AG09319 (cell line): ENCODE results near the gene VGF.

Experiments used
- DNase-seq: peaks from one replicate; pipeline ENCODE4 v3.0.0-alpha.2; 2010; ENCODE audit warnings: low read depth; ENCODE audit errors: extremely low read depth
- CTCF ChIP-seq: IDR thresholded peaks from 2 replicates; pipeline ENCODE4 v1.5.1; 2011; ENCODE audit warnings: low read depth, mild to moderate bottlenecking, inconsistent platforms, low read length, moderate library complexity

Gene VGF

DNA sequence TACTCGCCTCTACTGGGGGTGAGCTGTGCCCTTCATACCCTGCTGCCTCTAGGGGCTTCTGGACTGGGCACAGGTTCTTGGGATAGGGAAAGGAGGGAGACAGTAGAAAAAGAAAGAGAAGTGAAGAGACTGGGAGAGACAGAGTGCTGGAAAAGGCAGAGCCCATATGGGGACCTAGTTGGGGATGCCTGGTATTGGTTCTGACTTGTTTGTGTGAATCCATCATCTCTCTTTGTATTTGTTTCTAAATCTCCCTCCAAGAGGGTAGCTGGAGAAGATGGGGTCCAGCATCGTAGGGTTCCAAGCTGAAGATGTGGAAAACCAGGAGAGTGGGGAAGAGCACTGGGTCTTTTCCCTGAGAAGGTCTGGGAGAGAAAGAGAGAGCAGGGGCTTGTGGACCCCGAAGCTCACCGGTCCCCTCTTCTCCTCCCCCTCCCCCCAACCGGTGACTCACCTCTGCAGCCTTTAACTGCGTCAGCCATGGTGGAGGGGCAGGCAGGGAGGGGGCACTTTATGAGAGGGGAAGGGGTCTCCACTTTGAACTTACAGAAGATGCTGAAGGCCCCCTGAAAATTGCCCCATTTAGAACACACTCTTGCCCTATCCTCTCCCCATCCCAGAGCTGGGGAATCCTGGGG is 3.2 kb upstream of the VGF start:
- no peak for DNase-seq
- no peak for TF ChIP-seq CTCF

- DNase-seq: no peak
- no peak for TF ChIP-seq CTCF
Measured at GRCh38 chr7:101167645-101168411, 2.5 kb upstream of the VGF start.

GRCh38 chr7:101166909-101167644 is 1.7 kb upstream of the VGF start:
- no peak for TF ChIP-seq CTCF

DNA sequence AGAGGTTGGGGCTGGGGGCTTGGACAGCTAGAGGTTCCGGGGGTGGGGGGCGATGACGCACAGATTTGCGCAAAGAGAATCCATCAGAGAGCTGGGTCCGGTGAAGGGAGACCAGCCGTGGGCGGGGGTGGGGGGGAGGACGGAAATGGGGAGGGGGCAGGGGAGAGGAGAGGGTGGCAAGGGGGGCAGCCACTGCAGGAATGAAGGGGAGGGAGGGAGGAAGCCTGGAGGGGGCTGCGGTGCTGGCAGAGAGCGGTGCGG is 1.2 kb upstream of the VGF start:
- no peak for DNase-seq
- TF ChIP-seq CTCF: no peak

More at GRCh38 chr7:101166909-101167644, 1.7 kb upstream of the VGF start:
- DNase-seq: no peak

DNA sequence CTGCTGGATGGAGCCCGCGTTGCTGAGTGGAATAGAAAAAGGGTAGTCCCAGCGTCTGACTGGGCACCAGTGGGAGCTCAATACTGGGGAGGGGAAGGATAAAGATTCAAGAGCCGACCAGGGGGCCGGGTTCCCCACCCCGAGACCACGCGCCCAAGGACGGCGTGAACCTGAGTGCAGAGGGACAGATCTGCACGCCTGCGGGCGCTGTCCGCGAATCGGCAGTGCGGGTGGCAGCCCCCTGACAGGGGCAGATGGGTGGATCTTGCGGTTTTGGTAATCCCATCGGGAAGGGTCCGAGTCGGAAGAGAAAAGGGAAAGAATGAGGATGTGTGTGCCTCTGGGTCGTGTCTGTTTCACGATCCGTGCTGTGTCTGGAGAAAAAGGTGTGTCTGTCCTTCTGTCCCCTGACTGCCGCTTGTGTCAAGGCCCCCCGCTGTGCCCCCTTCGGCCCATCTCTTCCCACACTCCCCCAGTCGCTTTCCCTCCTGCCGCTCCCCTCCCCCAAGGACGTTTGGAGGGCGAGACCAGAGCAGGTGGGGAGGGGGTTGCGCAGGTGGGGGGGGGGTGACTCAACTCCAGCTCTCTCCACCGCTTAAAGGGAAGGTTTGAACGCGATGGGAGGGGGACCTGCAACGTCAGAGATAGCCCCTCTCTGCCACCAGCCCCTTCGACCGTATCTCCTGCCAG is 734 bp upstream of the VGF start:
- no peak for TF ChIP-seq CTCF
- DNase-seq: no peak

DNA sequence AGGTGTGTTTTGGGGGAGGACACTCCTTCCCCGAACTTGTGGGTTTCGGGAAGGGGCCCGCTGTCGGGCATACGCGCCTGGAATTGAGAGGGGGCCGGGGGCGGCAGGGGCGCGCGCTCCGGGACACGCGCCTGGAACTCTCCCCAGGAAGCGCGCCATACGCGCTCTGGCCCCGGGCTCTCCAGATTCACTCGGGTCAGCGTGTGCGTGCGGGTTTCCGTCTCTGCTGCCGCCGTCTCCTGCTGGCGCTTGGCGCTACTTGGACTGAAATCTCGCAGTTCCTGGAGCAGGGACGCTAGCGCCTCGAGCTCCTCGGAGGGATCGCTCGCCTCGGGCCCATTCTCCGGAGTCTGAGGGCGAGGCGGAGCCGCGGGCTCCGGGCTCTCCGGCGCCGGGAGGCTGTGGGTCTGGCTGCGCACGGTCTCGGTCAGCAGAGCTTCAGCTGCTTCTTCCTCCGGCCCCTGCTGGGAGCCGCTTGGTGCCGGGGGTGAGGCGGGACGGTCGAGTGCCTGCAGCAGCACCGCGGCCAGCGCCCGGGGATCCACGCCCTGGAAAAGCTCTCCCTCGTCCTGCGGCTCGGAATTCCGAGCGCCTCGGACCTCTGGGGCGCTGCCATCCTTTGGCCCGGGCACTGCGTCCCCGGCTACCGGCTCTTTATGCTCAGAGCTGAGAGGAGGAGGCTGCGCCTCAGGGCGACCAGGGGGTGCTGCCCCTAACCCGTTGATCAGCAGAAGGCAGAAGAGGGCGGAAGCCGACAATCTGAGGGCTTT is 1.1 kb downstream of the VGF start:
- no peak for DNase-seq
- TF ChIP-seq CTCF: no peak; the same call in 1 of the 2 replicates
